Measurements from ENCODE around the gene GPX4. TPM values are rescaled to one million over a fixed set of nuclear protein-coding genes. Genes with fewer than 3 reads are reported as not detected.

GPX4 gene
- total RNA-seq, 1 experiment from 2014 or later = 363 TPM

DNA sequence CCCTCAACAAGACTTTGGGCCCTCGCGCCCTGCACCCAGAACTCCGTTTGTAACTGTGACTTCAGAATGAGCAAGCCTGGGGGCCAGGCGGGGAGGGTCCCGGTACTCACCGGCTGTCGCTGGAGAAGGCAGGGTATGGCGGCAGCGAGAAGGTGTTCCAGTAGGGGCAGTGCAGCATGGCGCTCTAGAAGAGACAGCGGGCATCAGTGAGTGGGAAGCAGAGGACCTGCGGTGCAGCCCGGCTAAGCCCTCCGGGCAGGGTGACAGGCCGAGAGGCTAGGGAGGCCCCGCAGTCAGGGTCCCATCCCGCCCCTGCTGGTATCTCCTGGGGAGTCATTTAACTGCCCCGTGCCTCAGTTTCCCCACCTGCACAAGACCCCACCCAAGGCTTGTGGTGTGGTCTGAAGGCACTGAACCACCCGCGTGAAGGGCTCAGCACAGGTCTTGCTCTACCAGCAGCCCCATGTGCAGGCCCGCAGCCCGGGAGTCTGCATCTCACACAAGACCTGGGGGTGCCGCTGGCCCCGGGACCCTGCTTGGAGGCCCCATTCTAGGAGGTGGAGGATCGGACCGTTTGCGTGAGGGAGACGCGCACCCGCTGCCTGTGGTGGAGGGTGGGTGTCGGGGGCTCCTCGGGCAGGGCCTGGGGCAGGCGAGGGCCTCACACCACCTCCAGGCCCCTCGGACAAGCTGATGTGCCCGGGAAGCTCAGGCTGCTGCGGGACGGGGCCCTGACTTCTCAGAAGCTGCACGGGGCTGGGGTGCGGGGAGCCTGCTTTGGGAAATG lies 45.7 kb downstream of the GPX4 start:
- DNase-seq (ENCODE audit: low read depth) = no peak

DNA sequence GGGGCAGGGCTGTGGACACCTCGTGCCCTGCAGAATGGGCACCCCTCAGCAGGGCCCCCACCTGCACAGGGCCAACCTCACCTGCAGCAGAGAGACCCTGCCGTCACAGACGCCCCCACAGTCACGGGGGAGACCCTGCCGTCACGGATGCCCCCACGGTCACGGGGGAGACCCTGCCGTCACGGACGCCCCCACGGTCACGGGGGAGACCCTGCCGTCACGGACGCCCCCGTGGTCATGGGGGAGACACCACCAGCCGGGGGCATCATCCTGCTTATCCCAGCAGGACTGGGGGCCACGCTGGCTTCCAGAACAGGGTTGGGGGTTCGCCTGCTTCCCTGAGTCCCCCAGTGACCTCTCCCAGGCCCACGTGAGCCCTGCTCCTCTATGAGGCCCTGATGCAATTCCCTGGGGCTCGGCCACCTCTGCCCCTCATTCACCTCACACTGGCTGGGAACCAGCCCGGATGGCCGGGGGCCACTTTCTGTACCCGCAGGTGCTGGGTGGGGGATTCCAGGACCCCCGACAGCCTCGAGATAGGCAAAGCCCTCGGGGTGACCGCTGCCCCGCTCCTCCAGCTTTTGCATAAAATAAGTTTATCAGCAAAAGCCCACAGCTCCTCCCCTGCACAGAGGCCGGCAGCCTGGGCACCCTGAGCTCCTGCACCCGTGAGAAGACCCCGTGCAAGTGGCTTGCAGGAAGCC lies 46.7 kb downstream of the GPX4 start:
- DNase-seq (ENCODE audit: low read depth) = no peak

- no peak for DNase-seq (ENCODE audit: low read depth)
Measured at GRCh38 chr19:1151037-1151724, 47.4 kb downstream of the GPX4 start.

GRCh38 chr19:1151917-1152587 lies 48.3 kb downstream of the GPX4 start:
- DNase-seq (ENCODE audit: low read depth) = no peak

DNA sequence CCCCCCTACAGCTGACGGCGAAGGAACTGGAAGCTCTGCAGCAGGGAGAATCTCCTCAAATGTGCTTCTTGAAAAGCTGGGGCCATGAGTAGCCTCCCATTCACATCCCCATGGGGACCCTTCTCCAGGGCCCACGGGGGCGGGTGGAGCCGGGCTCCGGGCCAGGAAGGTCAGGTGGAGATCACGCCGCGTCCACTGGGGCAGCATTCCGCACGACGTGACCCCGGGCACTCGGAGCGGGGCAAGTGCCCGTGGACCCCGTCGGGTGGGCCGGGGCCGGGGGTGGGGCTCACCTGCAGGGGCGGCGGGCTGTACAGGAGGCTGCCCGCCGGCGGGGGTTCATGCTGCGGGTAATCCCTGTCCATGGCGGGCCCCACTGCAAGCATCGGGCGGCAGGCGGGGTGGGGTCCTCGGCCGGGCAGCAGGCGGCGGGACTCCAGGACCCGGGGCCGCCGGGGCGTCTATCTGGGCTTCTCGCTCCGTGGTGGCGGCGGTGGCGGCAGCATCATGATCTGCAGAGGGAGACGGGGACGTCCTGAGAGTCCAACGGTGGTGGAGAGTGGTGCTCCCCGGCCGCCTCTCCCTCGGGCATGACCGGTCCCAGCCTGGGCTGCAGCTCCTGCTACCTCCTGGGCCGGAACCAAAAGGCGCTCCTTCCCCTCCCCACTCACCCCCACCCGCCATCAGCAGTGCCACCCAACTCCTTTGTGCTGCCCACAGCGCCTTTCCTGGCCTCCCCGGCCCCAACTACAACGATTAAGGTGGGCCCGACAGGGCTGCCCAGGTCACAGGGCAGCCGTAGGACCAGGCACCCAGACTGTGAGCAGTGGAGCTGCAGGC lies 50.3 kb downstream of the GPX4 start:
- DNase-seq (ENCODE audit: low read depth) = no peak

DNA sequence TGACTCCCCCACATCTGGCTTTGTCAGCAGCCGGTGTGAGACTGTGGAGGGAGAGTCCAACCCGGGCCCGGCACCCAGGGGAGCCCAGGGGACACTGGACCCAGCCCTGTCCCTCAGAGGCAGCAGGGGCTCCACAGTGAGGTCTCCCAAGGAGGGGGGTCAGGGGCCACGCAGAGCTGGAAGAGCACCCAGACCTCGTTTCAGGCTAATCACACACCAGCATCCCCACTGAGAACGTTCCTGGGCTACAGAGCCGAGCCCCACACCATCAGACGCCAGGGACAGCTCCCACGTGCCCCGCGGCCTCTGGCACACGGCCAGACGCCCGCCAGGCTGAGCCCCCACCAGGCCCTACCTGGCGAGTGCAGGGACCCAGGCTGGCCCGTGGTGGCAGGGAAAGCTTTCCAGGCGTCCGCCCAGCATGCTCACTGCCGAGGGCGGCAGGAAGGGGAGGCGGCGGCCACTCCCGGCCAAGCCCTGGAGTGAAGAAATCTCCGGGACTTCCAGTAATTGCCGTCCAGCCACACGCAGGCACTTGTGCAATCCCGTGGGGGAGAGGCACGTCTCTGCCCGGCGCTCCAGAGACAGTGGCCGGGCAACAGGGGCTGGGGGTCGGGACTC lies 51.0 kb downstream of the GPX4 start:
- peak; percentile 76 for DNase-seq (ENCODE audit: low read depth)

- DNase-seq (ENCODE audit: low read depth) = no peak
Measured at GRCh38 chr19:1155352-1156304, 51.8 kb downstream of the GPX4 start.

Other genes starting within 250 kb of the GPX4 start
- 0.38 TPM in 1 of 2 replicates, not detected in the other for gene CFD, start 244.3 kb upstream of the GPX4 start, total RNA-seq (2014; rRNA removed)
- 36.3 and 38.7 TPM in 2 replicates for gene MED16, start 210.8 kb upstream of the GPX4 start, total RNA-seq (2014; rRNA removed)
- not detected in 2 replicates for gene RNU6-9, start 210.5 kb upstream of the GPX4 start, total RNA-seq (2014; rRNA removed)
- gene R3HDM4, start 190.8 kb upstream of the GPX4 start, total RNA-seq (2014; rRNA removed) = 40.3 and 42.7 TPM in 2 replicates
- not detected in 2 replicates for gene KISS1R, start 186.7 kb upstream of the GPX4 start, total RNA-seq (2014; rRNA removed)
- 3.1 and 3.4 TPM in 2 replicates for gene ARID3A, start 178.0 kb upstream of the GPX4 start, total RNA-seq (2014; rRNA removed)
- gene WDR18, start 119.6 kb upstream of the GPX4 start, total RNA-seq (2014; rRNA removed) = 44.2 and 53.6 TPM in 2 replicates
- 0.11 and 0.19 TPM in 2 replicates for gene GRIN3B, start 103.6 kb upstream of the GPX4 start, total RNA-seq (2014; rRNA removed)
- 154 and 176 TPM in 2 replicates for gene TMEM259, start 82.9 kb upstream of the GPX4 start, total RNA-seq (2014; rRNA removed)
- gene RNU6-2, start 82.5 kb upstream of the GPX4 start, total RNA-seq (2014; rRNA removed) = not detected in 2 replicates
- 130 and 145 TPM in 2 replicates for gene CNN2, start 77.4 kb upstream of the GPX4 start, total RNA-seq (2014; rRNA removed)
- gene ABCA7, start 63.9 kb upstream of the GPX4 start, total RNA-seq (2014; rRNA removed) = 18.1 and 21.5 TPM in 2 replicates
- 0.13 and 0.57 TPM in 2 replicates for gene ARHGAP45, start 36.8 kb upstream of the GPX4 start, total RNA-seq (2014; rRNA removed)
- 277 and 355 TPM in 2 replicates for gene POLR2E, start 8.6 kb upstream of the GPX4 start, total RNA-seq (2014; rRNA removed)
- 33.3 and 33.9 TPM in 2 replicates for gene SBNO2, start 70.3 kb downstream of the GPX4 start, total RNA-seq (2014; rRNA removed)
- gene STK11, start 101.8 kb downstream of the GPX4 start, total RNA-seq (2014; rRNA removed) = 70.6 and 75.7 TPM in 2 replicates
- gene CBARP, start 134.0 kb downstream of the GPX4 start, total RNA-seq (2014; rRNA removed) = 4.6 and 4.7 TPM in 2 replicates
- gene ATP5F1D, start 137.8 kb downstream of the GPX4 start, total RNA-seq (2014; rRNA removed) = 51.3 and 64.1 TPM in 2 replicates
- gene MIDN, start 144.6 kb downstream of the GPX4 start, total RNA-seq (2014; rRNA removed) = 12.6 and 15.6 TPM in 2 replicates
- gene CIRBP, start 165.3 kb downstream of the GPX4 start, total RNA-seq (2014; rRNA removed) = 253 and 293 TPM in 2 replicates
- gene FAM174C, start 171.5 kb downstream of the GPX4 start, total RNA-seq (2014; rRNA removed) = 51.8 and 64.4 TPM in 2 replicates
- 0.13 TPM in 1 of 2 replicates, not detected in the other for gene EFNA2, start 181.9 kb downstream of the GPX4 start, total RNA-seq (2014; rRNA removed)

Data from LHCN-M2 (cell line).